Coronary artery (tissue), 2 donors: ENCODE measurements around the gene ARID1B.

Source experiments
- DNase-seq: peaks from one replicate; pipeline ENCODE4 v3.0.0-alpha.2; 2017; ENCODE audit warnings: low spot score
- H3K27ac ChIP-seq, 2 donors: fragments of 200-600 bp; sonication (generic); one replicate each; pipeline ENCODE4 v1.5.1; 2016 to 2019
- H3K4me3 ChIP-seq: fragments of 200-600 bp; sonication (generic); 2 replicates; pipeline ENCODE4 v1.5.1; 2016; ENCODE audit warnings: mild to moderate bottlenecking, moderate library complexity
- TF ChIP-seq, protein P1 (sequence below): fragments of 200-600 bp; sonication (generic); IDR thresholded peaks from one replicate; pipeline ENCODE4 v1.5.1; 2019; ENCODE audit warnings: antibody characterized with exemption

Gene ARID1B

DNA sequence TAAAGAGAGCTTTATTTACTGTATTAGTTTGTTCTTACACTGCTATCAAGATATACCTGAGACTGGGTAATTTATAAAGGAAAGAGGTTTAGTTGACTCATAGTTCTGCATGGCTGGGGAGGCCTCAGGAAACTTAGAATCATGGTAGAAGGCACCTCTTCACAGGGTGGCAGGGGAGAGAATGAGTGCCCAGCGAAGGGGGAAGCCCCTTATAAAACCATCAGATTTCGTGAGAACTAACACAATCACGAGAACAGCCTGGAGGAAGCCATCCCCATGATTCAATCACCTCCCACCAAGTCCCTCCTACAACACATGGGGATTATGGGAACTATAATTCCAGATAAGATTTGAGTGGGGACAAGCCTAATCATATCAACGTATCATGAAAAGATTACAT is 27.2 kb downstream of the ARID1B start:
- DNase-seq: no peak
- TF ChIP-seq, protein P1, sequence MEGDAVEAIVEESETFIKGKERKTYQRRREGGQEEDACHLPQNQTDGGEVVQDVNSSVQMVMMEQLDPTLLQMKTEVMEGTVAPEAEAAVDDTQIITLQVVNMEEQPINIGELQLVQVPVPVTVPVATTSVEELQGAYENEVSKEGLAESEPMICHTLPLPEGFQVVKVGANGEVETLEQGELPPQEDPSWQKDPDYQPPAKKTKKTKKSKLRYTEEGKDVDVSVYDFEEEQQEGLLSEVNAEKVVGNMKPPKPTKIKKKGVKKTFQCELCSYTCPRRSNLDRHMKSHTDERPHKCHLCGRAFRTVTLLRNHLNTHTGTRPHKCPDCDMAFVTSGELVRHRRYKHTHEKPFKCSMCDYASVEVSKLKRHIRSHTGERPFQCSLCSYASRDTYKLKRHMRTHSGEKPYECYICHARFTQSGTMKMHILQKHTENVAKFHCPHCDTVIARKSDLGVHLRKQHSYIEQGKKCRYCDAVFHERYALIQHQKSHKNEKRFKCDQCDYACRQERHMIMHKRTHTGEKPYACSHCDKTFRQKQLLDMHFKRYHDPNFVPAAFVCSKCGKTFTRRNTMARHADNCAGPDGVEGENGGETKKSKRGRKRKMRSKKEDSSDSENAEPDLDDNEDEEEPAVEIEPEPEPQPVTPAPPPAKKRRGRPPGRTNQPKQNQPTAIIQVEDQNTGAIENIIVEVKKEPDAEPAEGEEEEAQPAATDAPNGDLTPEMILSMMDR: no peak
- no peak overlapping the region for H3K4me3 ChIP-seq
- no peak overlapping the region for H3K27ac ChIP-seq

DNA sequence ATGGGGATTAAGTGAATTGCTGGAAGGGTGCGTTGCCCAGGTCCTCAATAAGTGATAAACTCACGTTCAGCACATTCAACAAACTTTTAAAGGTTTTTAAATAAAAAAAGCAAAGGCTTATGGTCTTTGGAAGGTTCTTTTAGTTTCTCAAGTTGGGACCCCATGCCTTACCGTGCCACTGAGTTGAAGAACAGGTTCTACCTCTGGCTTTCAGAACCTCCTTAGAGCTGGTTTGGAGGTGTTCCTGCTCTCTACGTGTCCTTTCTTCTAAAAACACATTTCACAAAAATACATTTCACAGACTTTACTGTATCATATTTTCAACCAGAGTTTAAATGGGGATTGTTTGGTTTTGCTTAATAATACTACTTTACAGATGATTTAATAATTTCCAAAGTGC is 29.0 kb downstream of the ARID1B start:
- DNase-seq: no peak
- H3K4me3 ChIP-seq: no peak overlapping the region
- TF ChIP-seq, protein P1: no peak
- no peak overlapping the region for H3K27ac ChIP-seq

DNA sequence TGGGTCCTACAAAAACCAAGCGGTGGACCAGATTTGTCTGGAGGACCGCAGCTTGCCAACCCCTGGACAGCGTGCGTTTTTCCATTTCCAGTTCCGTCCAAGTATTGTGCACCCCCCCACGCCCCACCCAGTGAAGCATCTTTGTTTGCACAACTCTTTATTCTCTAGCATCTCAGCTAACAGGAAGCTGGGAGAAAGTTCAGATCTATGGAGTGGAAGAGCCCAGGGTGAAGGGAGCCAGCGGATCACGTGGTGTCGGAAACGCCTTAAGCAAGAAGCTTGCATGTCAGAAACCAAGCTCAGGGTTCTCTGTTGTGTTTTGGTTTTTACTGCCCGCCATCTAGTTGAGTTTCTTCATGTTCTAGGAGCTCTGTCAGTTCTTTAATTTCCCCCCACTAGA is 29.9 kb downstream of the ARID1B start:
- H3K4me3 ChIP-seq: no peak overlapping the region
- no peak for DNase-seq
- no peak overlapping the region for H3K27ac ChIP-seq
- TF ChIP-seq, protein P1: no peak

DNA sequence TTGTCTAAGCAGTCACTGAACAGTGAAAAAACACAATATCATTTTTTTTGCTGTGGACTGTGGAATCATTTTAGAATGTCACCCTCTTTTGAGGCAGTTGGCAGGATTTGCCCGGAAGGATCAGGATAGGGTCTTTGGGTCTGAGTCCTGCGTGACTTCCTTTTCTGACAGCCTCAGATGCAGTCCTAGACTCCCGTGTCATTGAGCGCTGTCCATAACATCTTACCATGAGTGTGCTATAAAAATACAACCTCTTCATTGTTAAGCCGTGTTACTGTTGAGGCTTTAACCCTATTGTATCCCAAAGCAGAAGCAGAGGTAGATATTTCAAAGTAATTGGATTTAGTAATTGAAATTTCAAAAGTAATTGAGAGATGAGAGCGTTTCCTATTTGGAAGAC is 30.6 kb downstream of the ARID1B start:
- TF ChIP-seq, protein P1: no peak
- Histone ChIP-seq H3K4me3 (no peak overlapping the region), H3K27ac (no peak overlapping the region)
- DNase-seq: no peak

DNA sequence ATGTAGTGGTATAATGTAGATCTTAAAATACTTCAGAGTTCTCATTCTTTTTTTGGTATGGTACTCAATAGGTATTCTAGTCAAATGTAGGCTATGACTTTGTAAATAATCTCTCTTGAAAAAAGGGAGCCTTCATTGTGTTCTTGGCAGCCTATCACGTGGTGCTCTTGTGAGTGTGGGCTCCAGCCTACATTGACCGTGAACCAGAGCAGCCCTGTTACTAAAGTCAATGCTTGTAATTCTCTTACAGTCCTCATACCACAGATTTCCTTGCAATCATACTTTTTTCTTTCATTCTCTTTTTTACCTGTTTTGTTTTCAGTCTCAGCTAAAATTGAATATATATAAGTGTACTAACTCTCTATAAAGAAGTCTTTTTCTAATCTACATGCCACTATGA is 31.1 kb downstream of the ARID1B start:
- TF ChIP-seq, protein P1: no peak
- Histone ChIP-seq H3K4me3 (no peak overlapping the region), H3K27ac (no peak overlapping the region)
- DNase-seq: no peak

DNA sequence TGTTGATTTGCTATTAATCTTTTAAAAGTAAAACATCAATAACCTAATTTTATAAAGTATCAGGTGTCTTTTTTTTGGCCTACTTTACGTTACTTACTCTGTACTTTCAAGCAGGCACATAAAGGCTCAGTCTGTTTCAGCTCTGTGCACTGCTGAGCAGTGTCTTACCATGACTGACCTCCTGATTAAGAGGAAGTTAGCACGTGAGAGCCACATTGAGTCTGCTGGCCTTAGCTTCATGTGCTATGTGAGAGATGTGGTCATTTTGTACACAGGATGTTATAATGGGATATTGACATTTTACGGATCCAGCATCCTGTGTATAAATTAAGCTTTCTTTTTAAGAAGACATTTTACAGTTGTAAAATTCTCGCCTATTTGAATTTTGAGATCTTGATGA is 31.9 kb downstream of the ARID1B start:
- Histone ChIP-seq H3K4me3 (no peak overlapping the region), H3K27ac (no peak overlapping the region)
- TF ChIP-seq, protein P1: no peak
- DNase-seq: no peak

DNA sequence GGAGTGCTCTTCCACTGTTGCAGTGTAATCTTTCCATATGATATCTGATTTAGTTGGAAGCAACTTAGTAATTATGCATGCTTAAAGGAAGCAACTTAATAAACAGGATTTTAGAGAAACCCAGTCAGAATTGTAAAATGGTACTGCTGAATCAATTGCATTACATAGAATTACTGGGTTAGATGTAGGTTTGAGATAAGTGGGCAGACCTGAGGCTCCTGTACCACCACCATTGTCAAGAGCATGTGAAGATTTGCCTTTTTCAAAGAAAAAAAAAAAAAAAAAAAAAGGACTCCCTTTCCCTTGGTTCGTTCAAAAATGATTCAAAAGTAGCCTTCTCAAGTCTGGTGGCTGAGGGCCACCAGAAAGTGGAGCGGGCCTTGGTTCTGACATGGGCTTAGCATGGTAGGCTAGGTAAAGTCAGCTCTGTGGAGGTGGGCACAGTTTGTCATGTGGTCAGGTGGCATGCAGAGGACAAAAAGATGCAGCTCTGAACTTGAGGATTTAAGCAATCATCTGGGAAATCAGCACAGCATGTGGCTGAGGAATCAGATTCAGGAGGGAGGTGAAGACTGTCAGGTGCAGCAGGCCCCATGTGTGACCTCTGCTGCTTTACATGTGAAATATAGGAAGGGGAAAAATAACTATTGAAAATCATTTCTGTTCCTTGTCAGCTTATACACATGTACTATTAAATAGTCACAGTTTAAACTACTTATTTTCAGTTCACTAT is 32.4 kb downstream of the ARID1B start:
- TF ChIP-seq, protein P1: no peak
- no peak overlapping the region for H3K27ac ChIP-seq
- DNase-seq: no peak
- H3K4me3 ChIP-seq: no peak overlapping the region
